HL-60 (cell line): Measurements from ENCODE around the gene MSRB2.

Experiments
- DNase-seq, 2 experiments: peaks; one replicate each; pipeline ENCODE4 v3.0.0-alpha.2; 2010 to 2020; ENCODE audit warnings: low read depth in 1 of 2, low spot score in 1 of 2
- H3K27ac ChIP-seq: fragments of 250-450 bp; sonication (Bioruptor Pico); replicated peaks from 2 replicates; pipeline ENCODE4 v1.5.1; 2020; ENCODE audit warnings: mild to moderate bottlenecking, moderate library complexity
- H3K27me3 ChIP-seq: fragments of 250-450 bp; sonication (Bioruptor Pico); 2 replicates; pipeline ENCODE4 v1.5.1; 2021; ENCODE audit warnings: mild to moderate bottlenecking, moderate library complexity; ENCODE audit not compliant: insufficient read depth, poor library complexity, severe bottlenecking
- H3K4me3 ChIP-seq: replicated peaks from 2 replicates; pipeline ENCODE4 v1.5.1; 2011; ENCODE audit warnings: mild to moderate bottlenecking, control low read depth, low read length; ENCODE audit not compliant: insufficient read depth
- GABPA ChIP-seq: IDR thresholded peaks from 2 replicates; pipeline ENCODE4 v1.6.1; 2012; ENCODE audit warnings: low read depth
- POLR2AphosphoS5 ChIP-seq: IDR thresholded peaks from 2 replicates; pipeline ENCODE4 v1.6.1; 2012; ENCODE audit warnings: low read depth
- SPI1 ChIP-seq: IDR thresholded peaks from 2 replicates; pipeline ENCODE4 v1.6.1; 2012; ENCODE audit warnings: low read depth, mild to moderate bottlenecking, borderline replicate concordance
- TF ChIP-seq, protein P1 (sequence below): IDR thresholded peaks from one replicate; pipeline ENCODE4 v1.5.1; 2011; ENCODE audit warnings: low read length, control low read depth, inconsistent platforms; ENCODE audit not compliant: insufficient read depth
- TF ChIP-seq, protein P2 (sequence below): IDR thresholded peaks from 2 replicates; pipeline ENCODE4 v1.6.1; 2012; ENCODE audit warnings: low read depth; ENCODE audit not compliant: insufficient replicate concordance

Gene MSRB2

DNA sequence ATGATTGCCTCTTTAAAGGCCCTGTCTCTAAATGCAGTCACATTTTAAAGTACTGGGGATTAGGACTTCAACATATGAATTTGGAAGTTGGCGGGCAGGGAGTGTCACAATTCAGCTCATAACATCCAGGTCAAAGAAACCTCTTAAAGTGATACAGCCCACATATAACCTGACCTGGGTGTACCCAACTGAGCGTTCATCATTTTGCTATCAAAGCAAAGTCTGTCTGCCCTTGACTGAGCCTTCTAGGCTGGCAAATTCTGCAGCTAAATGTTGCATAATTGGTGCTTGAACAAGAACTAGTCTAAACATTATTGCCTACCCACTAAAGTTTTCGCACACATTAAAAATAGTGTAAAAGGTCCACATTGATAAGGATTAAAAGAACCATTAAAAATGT is 3.7 kb downstream of the MSRB2 start:
- no peak for TF ChIP-seq GABPA
- TF ChIP-seq, protein P1, sequence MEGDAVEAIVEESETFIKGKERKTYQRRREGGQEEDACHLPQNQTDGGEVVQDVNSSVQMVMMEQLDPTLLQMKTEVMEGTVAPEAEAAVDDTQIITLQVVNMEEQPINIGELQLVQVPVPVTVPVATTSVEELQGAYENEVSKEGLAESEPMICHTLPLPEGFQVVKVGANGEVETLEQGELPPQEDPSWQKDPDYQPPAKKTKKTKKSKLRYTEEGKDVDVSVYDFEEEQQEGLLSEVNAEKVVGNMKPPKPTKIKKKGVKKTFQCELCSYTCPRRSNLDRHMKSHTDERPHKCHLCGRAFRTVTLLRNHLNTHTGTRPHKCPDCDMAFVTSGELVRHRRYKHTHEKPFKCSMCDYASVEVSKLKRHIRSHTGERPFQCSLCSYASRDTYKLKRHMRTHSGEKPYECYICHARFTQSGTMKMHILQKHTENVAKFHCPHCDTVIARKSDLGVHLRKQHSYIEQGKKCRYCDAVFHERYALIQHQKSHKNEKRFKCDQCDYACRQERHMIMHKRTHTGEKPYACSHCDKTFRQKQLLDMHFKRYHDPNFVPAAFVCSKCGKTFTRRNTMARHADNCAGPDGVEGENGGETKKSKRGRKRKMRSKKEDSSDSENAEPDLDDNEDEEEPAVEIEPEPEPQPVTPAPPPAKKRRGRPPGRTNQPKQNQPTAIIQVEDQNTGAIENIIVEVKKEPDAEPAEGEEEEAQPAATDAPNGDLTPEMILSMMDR: no peak
- TF ChIP-seq SPI1: no peak
- no peak for TF ChIP-seq POLR2AphosphoS5
- TF ChIP-seq, protein P2, sequence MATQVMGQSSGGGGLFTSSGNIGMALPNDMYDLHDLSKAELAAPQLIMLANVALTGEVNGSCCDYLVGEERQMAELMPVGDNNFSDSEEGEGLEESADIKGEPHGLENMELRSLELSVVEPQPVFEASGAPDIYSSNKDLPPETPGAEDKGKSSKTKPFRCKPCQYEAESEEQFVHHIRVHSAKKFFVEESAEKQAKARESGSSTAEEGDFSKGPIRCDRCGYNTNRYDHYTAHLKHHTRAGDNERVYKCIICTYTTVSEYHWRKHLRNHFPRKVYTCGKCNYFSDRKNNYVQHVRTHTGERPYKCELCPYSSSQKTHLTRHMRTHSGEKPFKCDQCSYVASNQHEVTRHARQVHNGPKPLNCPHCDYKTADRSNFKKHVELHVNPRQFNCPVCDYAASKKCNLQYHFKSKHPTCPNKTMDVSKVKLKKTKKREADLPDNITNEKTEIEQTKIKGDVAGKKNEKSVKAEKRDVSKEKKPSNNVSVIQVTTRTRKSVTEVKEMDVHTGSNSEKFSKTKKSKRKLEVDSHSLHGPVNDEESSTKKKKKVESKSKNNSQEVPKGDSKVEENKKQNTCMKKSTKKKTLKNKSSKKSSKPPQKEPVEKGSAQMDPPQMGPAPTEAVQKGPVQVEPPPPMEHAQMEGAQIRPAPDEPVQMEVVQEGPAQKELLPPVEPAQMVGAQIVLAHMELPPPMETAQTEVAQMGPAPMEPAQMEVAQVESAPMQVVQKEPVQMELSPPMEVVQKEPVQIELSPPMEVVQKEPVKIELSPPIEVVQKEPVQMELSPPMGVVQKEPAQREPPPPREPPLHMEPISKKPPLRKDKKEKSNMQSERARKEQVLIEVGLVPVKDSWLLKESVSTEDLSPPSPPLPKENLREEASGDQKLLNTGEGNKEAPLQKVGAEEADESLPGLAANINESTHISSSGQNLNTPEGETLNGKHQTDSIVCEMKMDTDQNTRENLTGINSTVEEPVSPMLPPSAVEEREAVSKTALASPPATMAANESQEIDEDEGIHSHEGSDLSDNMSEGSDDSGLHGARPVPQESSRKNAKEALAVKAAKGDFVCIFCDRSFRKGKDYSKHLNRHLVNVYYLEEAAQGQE: no peak
- DNase-seq: no peak
- no peak overlapping the region for H3K27ac ChIP-seq
- H3K4me3 ChIP-seq: no peak overlapping the region
- H3K27me3 ChIP-seq: no peaks in the 10 kb centered on the region

DNA sequence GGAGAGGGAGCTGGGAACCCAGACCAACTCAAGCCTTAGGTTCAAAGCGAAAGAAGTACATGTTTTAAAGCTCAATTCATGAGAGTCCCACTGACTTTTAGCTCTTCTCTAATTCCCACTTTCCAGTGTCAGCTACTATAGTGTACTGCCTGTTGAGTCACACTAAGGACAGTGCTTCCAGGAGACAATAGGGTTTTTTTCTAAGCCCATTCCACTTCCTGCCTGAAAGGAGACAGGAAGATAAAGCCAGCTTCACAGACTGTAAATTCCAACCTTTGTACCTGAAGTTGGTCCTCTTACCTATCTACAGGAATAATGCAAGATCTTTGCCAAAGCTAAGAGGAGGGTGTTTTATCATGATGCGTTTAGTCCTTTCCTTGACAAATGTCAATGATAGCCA is 4.4 kb downstream of the MSRB2 start:
- TF ChIP-seq GABPA: no peak
- TF ChIP-seq, protein P1: no peak
- TF ChIP-seq, protein P2: no peak
- Histone ChIP-seq H3K27me3 (no peaks in the 10 kb centered on the region), H3K4me3 (no peak overlapping the region), H3K27ac (no peak overlapping the region)
- DNase-seq: no peak

DNA sequence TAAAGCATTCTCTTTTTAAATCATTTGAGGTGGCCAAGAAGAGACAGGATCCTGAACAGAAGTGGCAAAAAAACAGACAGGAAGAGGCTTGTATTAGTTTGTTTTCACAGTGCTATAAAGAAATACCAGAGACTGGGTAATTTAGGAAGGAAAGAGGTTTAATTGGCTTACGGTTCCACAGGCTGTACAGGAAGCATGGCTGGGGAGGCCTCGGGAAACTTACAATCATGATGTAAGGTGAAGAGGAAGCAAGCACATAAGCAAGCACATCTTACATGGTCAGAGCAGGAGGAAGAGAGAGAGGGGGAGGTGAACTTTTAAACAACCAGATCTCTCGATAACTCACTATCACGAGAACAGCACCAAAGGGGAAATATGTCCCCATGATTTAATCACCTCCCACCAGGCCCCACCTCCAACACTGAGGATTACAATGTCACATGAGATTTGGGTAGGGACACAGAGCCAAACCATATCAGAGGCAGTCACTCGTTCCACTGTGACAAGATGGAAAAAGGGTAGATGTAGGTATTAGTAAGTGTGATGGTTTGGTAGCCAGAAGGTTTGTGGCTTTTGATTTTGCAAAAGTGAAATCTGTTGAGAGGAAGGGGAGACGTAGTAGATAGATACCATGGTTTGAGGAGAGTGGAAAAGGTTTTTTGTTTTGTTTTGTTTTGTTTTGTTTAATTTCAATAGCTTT is 5.1 kb downstream of the MSRB2 start:
- Histone ChIP-seq H3K27ac (no peak overlapping the region), H3K27me3 (no peaks in the 10 kb centered on the region), H3K4me3 (no peak overlapping the region)
- no peak for TF ChIP-seq SPI1
- TF ChIP-seq GABPA: no peak
- TF ChIP-seq, protein P2: no peak
- TF ChIP-seq POLR2AphosphoS5: no peak
- TF ChIP-seq, protein P1: no peak
- DNase-seq: no peak
